Hepatocyte (in vitro differentiated cells): Measurements from ENCODE around the gene RCAN2.

ENCODE experiments used
- CTCF ChIP-seq: fragments of 200-600 bp; sonication (generic); IDR thresholded peaks from 2 replicates; pipeline ENCODE4 v1.5.1; 2016; ENCODE audit warnings: antibody characterized with exemption, mild to moderate bottlenecking; ENCODE audit not compliant: poor library complexity
- EZH2 ChIP-seq: fragments of 200-600 bp; sonication (generic); IDR thresholded peaks from 2 replicates; pipeline ENCODE4 v1.6.1; 2016; ENCODE audit warnings: antibody characterized with exemption, mild to moderate bottlenecking, borderline replicate concordance
- EZH2phosphoT487 ChIP-seq: fragments of 200-600 bp; sonication (generic); IDR thresholded peaks from one replicate; pipeline ENCODE4 v1.6.1; 2018; ENCODE audit warnings: antibody characterized with exemption, mild to moderate bottlenecking, low read depth, moderate library complexity; ENCODE audit not compliant: unreplicated experiment, severe bottlenecking

GRCh38 chr6:46293641-46294316, 197.5 kb downstream of the RCAN2 start:
- TF ChIP-seq CTCF (no peak), EZH2 (no peak), EZH2phosphoT487 (no peak)
